Astrocyte (in vitro differentiated cells and primary cell): ENCODE measurements around the gene KIF25. TPM values are rescaled to one million over a fixed set of nuclear protein-coding genes. Genes with fewer than 3 reads are reported as not detected.
A peak's percentile ranks its signal among the peaks of the same experiment; 100 is the strongest.

Experiments
- DNase-seq: peaks from one replicate; pipeline ENCODE4 v3.0.0-alpha.2; 2010; ENCODE audit warnings: low read depth
- FAIRE-seq: peaks from 2 replicates; lab custom pipeline; 2011; peaks lifted over from hg19 to GRCh38; lab: Jason Lieb, UNC
- H2AFZ ChIP-seq: 2 replicates; pipeline ENCODE4 v1.6.0; 2012; ENCODE audit warnings: low read depth, low read length, inconsistent platforms
- H3K27ac ChIP-seq: 2 replicates; pipeline ENCODE4 v1.5.1; 2011; ENCODE audit warnings: low read depth, low read length, inconsistent platforms
- H3K27me3 ChIP-seq: 2 replicates; pipeline ENCODE4 v1.6.0; 2011; ENCODE audit warnings: low read length, inconsistent platforms; ENCODE audit not compliant: insufficient read depth
- H3K36me3 ChIP-seq: 2 replicates; pipeline ENCODE4 v1.5.1; 2011; ENCODE audit warnings: low read length, inconsistent platforms; ENCODE audit not compliant: insufficient read depth
- H3K4me1 ChIP-seq: 2 replicates; pipeline ENCODE4 v1.5.1; 2011; ENCODE audit warnings: low read length, inconsistent platforms; ENCODE audit not compliant: insufficient read depth
- H3K4me2 ChIP-seq: 2 replicates; pipeline ENCODE4 v1.6.0; 2012; ENCODE audit warnings: low read length, inconsistent platforms
- H3K4me3 ChIP-seq: 2 replicates; pipeline ENCODE4 v1.5.1; 2011; ENCODE audit warnings: low read depth, mild to moderate bottlenecking, low read length, inconsistent platforms; ENCODE audit not compliant: insufficient read depth
- H3K79me2 ChIP-seq: 2 replicates; pipeline ENCODE4 v1.6.0; 2012; ENCODE audit warnings: mild to moderate bottlenecking, low read length, inconsistent platforms; ENCODE audit not compliant: insufficient read depth
- H3K9ac ChIP-seq: 2 replicates; pipeline ENCODE4 v1.6.0; 2012; ENCODE audit warnings: mild to moderate bottlenecking, low read length, inconsistent platforms
- H3K9me3 ChIP-seq: 2 replicates; pipeline ENCODE4 v1.5.1; 2012; ENCODE audit warnings: low read depth, mild to moderate bottlenecking, low read length, inconsistent platforms; ENCODE audit not compliant: insufficient read depth
- H4K20me1 ChIP-seq: 2 replicates; pipeline ENCODE4 v1.6.0; 2012; ENCODE audit warnings: low read length, inconsistent platforms; ENCODE audit not compliant: insufficient read depth
- H3K27ac Mint-ChIP-seq: one replicate; pipeline ENCODE4 v1.8.0; 2021; ENCODE audit warnings: mild to moderate bottlenecking, mixed read lengths; ENCODE audit not compliant: unreplicated experiment
- H3K27me3 Mint-ChIP-seq: one replicate; pipeline ENCODE4 v1.8.0; 2021; ENCODE audit warnings: low read depth, mixed read lengths; ENCODE audit not compliant: unreplicated experiment
- H3K36me3 Mint-ChIP-seq: one replicate; pipeline ENCODE4 v1.8.0; 2021; ENCODE audit warnings: low read depth, mixed read lengths; ENCODE audit not compliant: unreplicated experiment
- H3K4me1 Mint-ChIP-seq: one replicate; pipeline ENCODE4 v1.8.0; 2021; ENCODE audit warnings: low read depth, mixed read lengths; ENCODE audit not compliant: unreplicated experiment
- H3K4me3 Mint-ChIP-seq: one replicate; pipeline ENCODE4 v1.8.0; 2021; ENCODE audit warnings: mild to moderate bottlenecking, moderate library complexity, mixed read lengths; ENCODE audit not compliant: unreplicated experiment
- H3K9me3 Mint-ChIP-seq: one replicate; pipeline ENCODE4 v1.8.0; 2021; ENCODE audit warnings: mild to moderate bottlenecking, mixed read lengths; ENCODE audit not compliant: unreplicated experiment
- EZH2 ChIP-seq: IDR thresholded peaks from 2 replicates; pipeline ENCODE4 v1.6.1; 2012; ENCODE audit warnings: mild to moderate bottlenecking, low read length, inconsistent platforms; ENCODE audit not compliant: insufficient read depth
- total RNA-seq: library from RNA; stranded (reverse); gene quantifications from 2 replicates; pipeline ENCODE4 v1.2.1, GENCODE V29; 2021
- TF ChIP-seq, protein P1 (sequence below): IDR thresholded peaks from 2 replicates; pipeline ENCODE4 v1.5.1; 2011; ENCODE audit warnings: low read depth, mild to moderate bottlenecking, inconsistent platforms, low read length, moderate library complexity; ENCODE audit not compliant: insufficient read depth

KIF25 gene
- total RNA-seq, 1 donor from 2014 or later: not detected

DNA sequence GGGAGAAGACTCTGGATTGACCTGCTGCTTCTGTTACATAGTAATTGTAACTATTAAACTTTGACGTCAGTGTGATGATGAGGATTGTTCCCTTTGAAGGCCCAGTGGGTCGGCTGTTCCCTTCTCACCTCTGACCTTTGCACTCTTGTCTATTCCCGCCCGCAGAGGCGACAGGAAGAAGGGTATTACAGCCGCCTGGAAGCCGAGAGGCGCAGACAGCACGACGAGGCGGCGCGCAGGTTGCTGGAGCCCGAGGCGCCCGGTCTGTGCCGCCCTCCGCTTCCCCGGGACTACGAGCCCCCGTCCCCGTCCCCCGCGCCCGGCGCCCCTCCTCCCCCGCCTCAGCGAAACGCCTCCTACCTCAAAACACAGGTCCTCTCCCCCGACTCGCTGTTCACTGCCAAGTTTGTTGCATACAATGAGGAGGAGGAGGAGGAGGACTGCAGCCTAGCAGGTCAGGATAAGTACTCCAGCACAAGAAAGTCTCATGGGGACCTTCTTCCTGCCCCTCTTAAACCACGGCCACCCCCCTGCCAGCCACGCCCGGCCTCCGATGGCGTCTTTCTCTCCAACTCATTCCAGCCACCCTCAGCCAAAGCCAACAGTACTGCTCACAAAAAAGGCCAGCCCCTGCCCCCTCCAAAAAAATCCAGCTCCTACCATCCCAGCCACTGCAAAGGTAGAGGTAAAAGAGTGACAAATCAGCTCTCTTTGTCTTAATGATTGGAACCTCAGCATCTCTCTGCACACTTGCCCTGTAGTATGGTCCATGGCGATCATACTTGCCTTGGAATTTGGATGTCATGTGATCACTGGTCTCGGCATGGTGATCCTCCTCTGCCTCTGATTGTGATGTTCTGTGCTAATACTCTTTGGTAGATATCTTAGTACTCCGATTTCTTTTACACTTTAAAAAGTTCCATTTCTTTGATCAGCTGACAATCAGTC, 31.6 kb upstream of the KIF25 start:
- H3K27ac ChIP-seq: no peak overlapping the region
- no peak overlapping the region for H3K9ac ChIP-seq
- TF ChIP-seq EZH2: no peak
- TF ChIP-seq, protein P1, sequence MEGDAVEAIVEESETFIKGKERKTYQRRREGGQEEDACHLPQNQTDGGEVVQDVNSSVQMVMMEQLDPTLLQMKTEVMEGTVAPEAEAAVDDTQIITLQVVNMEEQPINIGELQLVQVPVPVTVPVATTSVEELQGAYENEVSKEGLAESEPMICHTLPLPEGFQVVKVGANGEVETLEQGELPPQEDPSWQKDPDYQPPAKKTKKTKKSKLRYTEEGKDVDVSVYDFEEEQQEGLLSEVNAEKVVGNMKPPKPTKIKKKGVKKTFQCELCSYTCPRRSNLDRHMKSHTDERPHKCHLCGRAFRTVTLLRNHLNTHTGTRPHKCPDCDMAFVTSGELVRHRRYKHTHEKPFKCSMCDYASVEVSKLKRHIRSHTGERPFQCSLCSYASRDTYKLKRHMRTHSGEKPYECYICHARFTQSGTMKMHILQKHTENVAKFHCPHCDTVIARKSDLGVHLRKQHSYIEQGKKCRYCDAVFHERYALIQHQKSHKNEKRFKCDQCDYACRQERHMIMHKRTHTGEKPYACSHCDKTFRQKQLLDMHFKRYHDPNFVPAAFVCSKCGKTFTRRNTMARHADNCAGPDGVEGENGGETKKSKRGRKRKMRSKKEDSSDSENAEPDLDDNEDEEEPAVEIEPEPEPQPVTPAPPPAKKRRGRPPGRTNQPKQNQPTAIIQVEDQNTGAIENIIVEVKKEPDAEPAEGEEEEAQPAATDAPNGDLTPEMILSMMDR: no peak
- Mint-ChIP-seq H3K4me3 (no peak overlapping the region), H3K27ac (no peak overlapping the region), H3K9me3 (no peaks in the 10 kb centered on the region), H3K4me1 (peaks cover 12% of the 10 kb centered on the region), H3K36me3 (peaks cover 18% of the 10 kb centered on the region), H3K27me3 (no peaks in the 10 kb centered on the region)
- FAIRE-seq (no peak), DNase-seq (no peak)
- H3K36me3 ChIP-seq: peaks cover 9% of the 10 kb centered on the region
- no peaks in the 10 kb centered on the region for H3K4me1 ChIP-seq
- no peak overlapping the region for H2AFZ ChIP-seq
- no peaks in the 10 kb centered on the region for H3K27me3 ChIP-seq
- no peak overlapping the region for H3K4me3 ChIP-seq
- no peaks in the 10 kb centered on the region for H3K79me2 ChIP-seq
- no peaks in the 10 kb centered on the region for H3K9me3 ChIP-seq
- H4K20me1 ChIP-seq: no peaks in the 10 kb centered on the region
- H3K4me2 ChIP-seq: no peak overlapping the region

- Mint-ChIP-seq H3K27ac (no peak overlapping the region), H3K27me3 (no peaks in the 10 kb centered on the region), H3K4me1 (peaks cover 12% of the 10 kb centered on the region), H3K4me3 (no peak overlapping the region), H3K36me3 (peaks cover 18% of the 10 kb centered on the region), H3K9me3 (no peaks in the 10 kb centered on the region)
- DNase-seq (no peak), FAIRE-seq (no peak)
- Histone ChIP-seq H3K4me2 (no peak overlapping the region), H3K4me1 (no peaks in the 10 kb centered on the region), H4K20me1 (no peaks in the 10 kb centered on the region), H3K36me3 (peaks cover 11% of the 10 kb centered on the region), H2AFZ (no peak overlapping the region), H3K4me3 (no peak overlapping the region), H3K79me2 (no peaks in the 10 kb centered on the region), H3K9me3 (no peaks in the 10 kb centered on the region), H3K27ac (no peak overlapping the region), H3K27me3 (no peaks in the 10 kb centered on the region), H3K9ac (no peak overlapping the region)
- TF ChIP-seq EZH2: no peak
- TF ChIP-seq, protein P1: no peak
These were observed 30.9 kb upstream of the KIF25 start for GRCh38 chr6:167966540-167966905.

DNA sequence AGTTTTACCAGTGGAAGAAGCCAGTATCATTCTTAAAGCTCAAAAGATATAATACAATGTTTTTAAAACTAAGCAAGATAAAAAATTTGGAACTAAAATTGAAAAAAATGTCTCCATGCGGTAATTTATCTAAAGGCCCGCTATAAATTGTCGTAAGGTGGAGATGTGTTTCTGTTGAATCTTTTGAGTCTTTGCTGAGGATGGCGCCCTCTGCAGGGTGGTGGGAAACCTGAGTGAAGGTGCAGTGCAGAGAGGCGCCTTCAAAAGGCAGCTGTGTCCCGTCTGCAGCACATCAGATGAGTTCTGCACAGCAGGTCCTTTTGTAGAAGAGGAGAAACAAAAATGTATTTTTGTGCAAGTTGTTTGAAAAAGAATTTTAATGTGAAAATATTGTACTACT, 29.4 kb upstream of the KIF25 start:
- Mint-ChIP-seq H3K36me3 (peaks cover 17% of the 10 kb centered on the region), H3K9me3 (no peaks in the 10 kb centered on the region), H3K27ac (no peak overlapping the region), H3K27me3 (no peaks in the 10 kb centered on the region), H3K4me3 (no peak overlapping the region), H3K4me1 (peaks cover 12% of the 10 kb centered on the region)
- no peaks in the 10 kb centered on the region for H3K79me2 ChIP-seq
- no peaks in the 10 kb centered on the region for H4K20me1 ChIP-seq
- H3K4me3 ChIP-seq: no peak overlapping the region
- H2AFZ ChIP-seq: no peak overlapping the region
- no peak overlapping the region for H3K9ac ChIP-seq
- no peak overlapping the region for H3K4me2 ChIP-seq
- no peaks in the 10 kb centered on the region for H3K9me3 ChIP-seq
- H3K27me3 ChIP-seq: no peaks in the 10 kb centered on the region
- FAIRE-seq: no peak
- DNase-seq: no peak
- no peak for TF ChIP-seq EZH2
- TF ChIP-seq, protein P1: peak; percentile 8
- H3K4me1 ChIP-seq: no peaks in the 10 kb centered on the region
- H3K27ac ChIP-seq: no peak overlapping the region
- H3K36me3 ChIP-seq: peaks cover 11% of the 10 kb centered on the region
